CD4-positive, alpha-beta T cell treated with Interleukin-2 at 100 ng/mL for 4 hours (primary cell): Measurements from ENCODE around the gene EP400.

Experiments used
- DNase-seq: peaks from one replicate; pipeline ENCODE4 v3.0.0-alpha.2; 2020; ENCODE audit warnings: low spot score

Gene EP400

GRCh38 chr12:132121283-132121682, 171.5 kb downstream of the EP400 start:
- DNase-seq, result no peak

DNA sequence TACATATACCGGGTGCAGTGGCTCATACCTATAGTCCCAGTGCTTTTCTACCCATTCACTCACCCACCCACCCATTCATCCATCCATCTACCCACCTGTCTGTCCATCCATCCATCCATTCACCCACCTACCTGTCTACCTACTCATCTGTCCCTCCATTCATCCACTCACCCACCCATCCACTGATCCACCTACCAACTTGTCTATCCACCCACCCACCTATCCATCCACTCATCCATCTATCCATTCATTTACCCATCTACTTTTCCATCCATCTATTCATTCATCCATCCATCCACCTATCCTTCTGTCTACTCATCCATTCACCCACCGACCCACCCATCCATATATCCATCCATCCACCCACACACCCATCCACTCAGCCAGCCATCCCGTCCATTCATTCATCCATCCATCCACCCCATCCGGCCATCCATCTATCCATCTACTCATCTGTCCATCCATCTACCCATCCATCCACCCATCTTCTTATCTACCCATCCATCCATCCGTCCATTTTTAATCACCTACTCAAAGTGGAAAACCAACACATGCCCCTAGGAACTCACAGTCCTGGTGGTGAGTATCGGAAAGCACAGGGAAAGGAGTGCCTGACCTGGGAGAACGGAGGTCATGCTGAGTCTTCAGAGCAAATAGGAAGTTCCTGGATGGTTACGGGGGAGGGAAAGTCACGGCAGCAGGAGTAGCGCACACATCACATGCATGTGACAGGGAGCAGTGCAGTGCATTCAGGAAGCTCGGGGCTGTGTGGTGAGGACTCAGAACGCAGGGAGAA, 174.4 kb downstream of the EP400 start:
- no peak for DNase-seq

GRCh38 chr12:132124766-132125425, 175.2 kb downstream of the EP400 start:
- no peak for DNase-seq

- no peak for DNase-seq
Measured at GRCh38 chr12:132125736-132126135, 176.0 kb downstream of the EP400 start.

GRCh38 chr12:132127041-132127440, 177.3 kb downstream of the EP400 start:
- DNase-seq, result no peak

DNA sequence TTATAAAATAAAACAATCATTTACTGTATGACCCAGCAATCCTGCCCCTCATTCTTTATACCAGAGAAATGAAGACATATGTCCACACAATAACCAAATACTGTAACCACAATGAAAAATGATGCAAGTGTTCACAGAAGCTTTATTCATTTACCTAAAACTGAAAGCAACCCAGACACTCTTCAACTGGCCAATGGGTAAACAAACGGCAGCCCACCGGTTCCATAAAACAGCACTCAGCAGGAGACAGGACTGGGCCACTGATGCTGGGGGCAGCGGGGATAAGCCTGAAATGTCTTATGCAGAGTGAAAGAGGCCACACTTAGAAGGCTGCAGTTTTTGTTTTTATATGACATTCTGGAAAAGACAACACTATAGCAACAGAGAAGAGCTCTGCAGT, 179.3 kb downstream of the EP400 start:
- DNase-seq, result no peak

GRCh38 chr12:132130690-132131089, 180.9 kb downstream of the EP400 start:
- no peak for DNase-seq
